ENCODE results near the gene CLGN. TPM values are rescaled to one million over a fixed set of nuclear protein-coding genes. Genes with fewer than 3 reads are reported as not detected.

Gene CLGN
- polyA plus RNA-seq, 1 donor (not counting 4 experiments of a cell fraction or from before 2014, with no cell fraction given), result not detected

DNA sequence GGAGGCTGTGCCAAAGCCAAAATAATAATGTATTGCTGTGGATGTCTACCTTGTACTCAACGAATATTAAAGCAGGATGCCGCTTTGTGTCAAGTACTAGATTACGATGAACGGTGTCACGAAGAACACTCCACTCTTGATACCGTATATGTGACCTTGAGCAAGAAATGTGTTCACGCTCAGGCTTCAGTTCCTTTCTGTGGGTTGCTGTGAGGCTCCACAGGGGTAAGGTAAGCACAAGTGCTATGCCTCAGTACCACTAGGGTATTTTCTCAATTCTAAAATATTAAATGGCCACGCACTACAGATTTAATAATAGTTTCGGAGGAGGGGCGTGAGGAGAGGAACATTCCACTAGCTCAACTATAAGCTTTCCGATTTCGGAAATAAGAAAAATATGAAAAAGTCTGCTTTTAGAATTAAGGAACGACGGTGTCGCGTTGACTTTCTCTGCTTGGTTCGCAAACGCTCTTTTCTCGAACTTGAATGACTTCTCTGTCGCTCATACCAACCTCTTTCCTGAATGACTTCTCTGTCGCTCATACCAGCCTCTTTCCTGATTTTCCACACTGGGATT lies 54.6 kb downstream of the CLGN start:
- TF ChIP-seq EZH2 (IDR thresholded peaks at IDR 0.05; ENCODE audit: low read length) (no peak), CTCF (optimal IDR thresholded peaks at IDR 0.05 in 1 of 3, IDR thresholded peaks at IDR 0.05 in 1 of 3, conservative IDR thresholded peaks at IDR 0.05 in 1 of 3; ENCODE audit: extremely low read depth in 1 of 3, insufficient read depth in 2 of 3, low read length in 3 of 3) (peak in 2 of 3 experiments; percentile 6 to 19)
- dilution Hi-C loops (cut with MboI; ENCODE audit: extremely low pct_ligation_motif_present, low sequenced_read_pairs), result no loop called here
- Histone ChIP-seq H2AFZ (ENCODE audit: control insufficient read depth, low read length) (peak overlapping the region; percentile 95), H3K9me1 (ENCODE audit: control insufficient read depth, extremely low read depth, insufficient read depth, low read length) (peaks cover 3% of the 10 kb centered on the region), H3K27me3 (ENCODE audit: control insufficient read depth, extremely low read depth, insufficient read depth, low read length) (no peaks in the 10 kb centered on the region), H3K9ac (ENCODE audit: control insufficient read depth, extremely low read depth, insufficient read depth, low read length) (peak overlapping the region; percentile 62), H3K4me1 (ENCODE audit: control insufficient read depth, extremely low read depth, insufficient read depth, low read length) (peaks cover 16% of the 10 kb centered on the region), H3K4me2 (ENCODE audit: control insufficient read depth, extremely low read depth, insufficient read depth, low read depth, low read length) (peak overlapping the region; percentile 92), H4K20me1 (ENCODE audit: control insufficient read depth, extremely low read depth, insufficient read depth, low read length) (peaks cover 4% of the 10 kb centered on the region), H3K27ac (ENCODE audit: control insufficient read depth, insufficient read depth, low read length) (peak overlapping the region; percentile 47), H3K4me3 (ENCODE audit: control insufficient read depth in 2 of 3, extremely low read depth in 1 of 3, insufficient read depth in 2 of 3, low read depth in 1 of 3, low read length in 3 of 3) (peak overlapping the region; percentile 56 to 68 (median 68)), H3K36me3 (ENCODE audit: control insufficient read depth in 2 of 2, extremely low read depth in 1 of 2, insufficient read depth in 2 of 2, low read length in 2 of 2) (no peaks in the 10 kb centered on the region), H3K9me3 (ENCODE audit: control insufficient read depth, low read depth, low read length) (no peaks in the 10 kb centered on the region), H3K79me2 (ENCODE audit: control insufficient read depth, insufficient read depth, low read length) (peaks cover 40% of the 10 kb centered on the region)
- no peak for DNase-seq (ENCODE audit: low read depth, low spot score)
- FAIRE-seq, result peak; percentile 9

GRCh38 chr4:140368686-140369085 lies 58.8 kb downstream of the CLGN start:
- Histone ChIP-seq H3K36me3 (ENCODE audit: control insufficient read depth in 2 of 2, extremely low read depth in 1 of 2, insufficient read depth in 2 of 2, low read length in 2 of 2) (no peaks in the 10 kb centered on the region), H3K9ac (ENCODE audit: control insufficient read depth, extremely low read depth, insufficient read depth, low read length) (no peak overlapping the region), H3K27ac (ENCODE audit: control insufficient read depth, insufficient read depth, low read length) (no peak overlapping the region), H4K20me1 (ENCODE audit: control insufficient read depth, extremely low read depth, insufficient read depth, low read length) (no peaks in the 10 kb centered on the region), H3K27me3 (ENCODE audit: control insufficient read depth, extremely low read depth, insufficient read depth, low read length) (no peaks in the 10 kb centered on the region), H2AFZ (ENCODE audit: control insufficient read depth, low read length) (no peak overlapping the region), H3K9me1 (ENCODE audit: control insufficient read depth, extremely low read depth, insufficient read depth, low read length) (no peaks in the 10 kb centered on the region), H3K4me1 (ENCODE audit: control insufficient read depth, extremely low read depth, insufficient read depth, low read length) (peaks cover 10% of the 10 kb centered on the region), H3K4me2 (ENCODE audit: control insufficient read depth, extremely low read depth, insufficient read depth, low read depth, low read length) (no peak overlapping the region), H3K79me2 (ENCODE audit: control insufficient read depth, insufficient read depth, low read length) (no peaks in the 10 kb centered on the region), H3K9me3 (ENCODE audit: control insufficient read depth, low read depth, low read length) (no peaks in the 10 kb centered on the region), H3K4me3 (ENCODE audit: control insufficient read depth in 2 of 3, extremely low read depth in 1 of 3, insufficient read depth in 2 of 3, low read depth in 1 of 3, low read length in 3 of 3) (no peak overlapping the region)
- TF ChIP-seq EZH2 (IDR thresholded peaks at IDR 0.05; ENCODE audit: low read length), result no peak
- no peak for TF ChIP-seq CTCF (optimal IDR thresholded peaks at IDR 0.05 in 1 of 3, IDR thresholded peaks at IDR 0.05 in 1 of 3, conservative IDR thresholded peaks at IDR 0.05 in 1 of 3; ENCODE audit: extremely low read depth in 1 of 3, insufficient read depth in 2 of 3, low read length in 3 of 3)
- DNase-seq (ENCODE audit: low read depth, low spot score) (no peak), FAIRE-seq (no peak)
- dilution Hi-C loops (cut with MboI; ENCODE audit: extremely low pct_ligation_motif_present, low sequenced_read_pairs), result no loop called here
